COLO668 (cell line): ENCODE data around the gene NLRC5.
A peak's percentile ranks its signal among the peaks of the same experiment; 100 is the strongest.
"Not testable (repeated sequence)": the region's sequence is repeated elsewhere in the genome, so short reads cannot be mapped to it uniquely, and the experiment has no call there.

ENCODE experiments used
- DNase-seq: peaks from one replicate; lab custom pipeline; 2025; ENCODE audit not compliant: unreplicated experiment; lab: John Stamatoyannopoulos, UW

Gene NLRC5

DNA sequence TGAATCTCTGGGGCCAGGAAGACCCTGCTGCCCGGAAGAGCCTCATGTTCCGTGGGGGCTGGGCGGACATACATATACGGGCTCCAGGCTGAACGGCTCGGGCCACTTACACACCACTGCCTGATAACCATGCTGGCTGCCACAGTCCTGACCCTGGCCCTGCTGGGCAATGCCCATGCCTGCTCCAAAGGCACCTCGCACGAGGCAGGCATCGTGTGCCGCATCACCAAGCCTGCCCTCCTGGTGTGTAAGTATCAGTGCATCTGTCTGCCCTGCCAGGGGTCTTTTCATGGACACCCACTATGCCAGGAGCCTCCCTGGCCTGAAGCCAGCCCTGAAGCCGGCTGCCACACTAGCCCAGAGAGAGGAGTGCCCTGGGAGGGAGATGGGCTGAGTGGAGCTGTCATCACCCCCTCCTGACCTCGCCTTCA is 27.5 kb upstream of the NLRC5 start, which contains the start of gene CETP:
Gene CETP (plus strand): TSS at position 100 of the 431 bp plus-strand sequence. CDS start 30 bp downstream, at position 130.
- DNase-seq = no peak

DNA sequence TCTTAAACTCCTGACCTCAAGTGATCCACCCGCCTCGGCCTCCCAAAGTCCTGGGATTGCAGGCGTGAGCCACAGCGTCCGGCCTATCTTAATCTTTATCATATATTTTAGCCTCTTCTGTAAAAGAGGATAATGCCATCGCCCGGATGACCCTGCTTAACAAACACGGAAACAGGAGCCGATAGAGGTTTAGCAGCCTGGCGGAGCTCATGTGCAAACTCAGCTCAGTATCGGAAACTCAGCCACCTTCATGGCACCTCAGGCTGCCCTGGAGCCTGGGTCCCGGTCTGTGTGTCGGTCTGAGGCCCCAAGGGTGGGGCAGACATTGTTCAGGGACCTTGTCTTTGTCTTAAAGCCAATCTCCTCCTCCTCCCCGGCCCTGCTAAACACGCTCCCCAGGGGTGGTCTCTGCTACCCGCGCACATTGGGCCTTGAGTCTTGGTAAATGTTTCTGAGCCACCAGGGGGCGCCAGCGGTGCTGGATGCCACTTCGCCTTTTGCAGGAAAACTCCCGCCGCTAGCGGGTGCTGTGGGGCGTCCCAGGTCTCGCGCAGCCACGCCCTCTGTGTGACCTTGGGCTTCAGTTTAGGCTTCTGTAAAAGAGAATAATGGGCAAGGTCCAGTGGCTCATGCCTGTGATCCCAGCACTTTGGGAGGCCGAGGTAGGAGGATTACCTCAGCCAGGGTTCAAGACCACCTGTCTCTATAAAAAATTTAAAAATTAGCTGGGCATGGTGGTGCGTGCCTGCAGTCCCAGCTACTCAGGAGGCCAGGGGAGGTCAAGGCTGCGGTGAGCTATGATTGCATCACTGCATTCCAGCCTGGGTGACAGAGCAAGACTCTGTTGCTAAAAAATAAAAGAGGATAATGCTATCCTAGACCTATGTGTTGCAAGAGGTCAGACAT is 24.9 kb upstream of the NLRC5 start:
- DNase-seq = peak; percentile 90

DNA sequence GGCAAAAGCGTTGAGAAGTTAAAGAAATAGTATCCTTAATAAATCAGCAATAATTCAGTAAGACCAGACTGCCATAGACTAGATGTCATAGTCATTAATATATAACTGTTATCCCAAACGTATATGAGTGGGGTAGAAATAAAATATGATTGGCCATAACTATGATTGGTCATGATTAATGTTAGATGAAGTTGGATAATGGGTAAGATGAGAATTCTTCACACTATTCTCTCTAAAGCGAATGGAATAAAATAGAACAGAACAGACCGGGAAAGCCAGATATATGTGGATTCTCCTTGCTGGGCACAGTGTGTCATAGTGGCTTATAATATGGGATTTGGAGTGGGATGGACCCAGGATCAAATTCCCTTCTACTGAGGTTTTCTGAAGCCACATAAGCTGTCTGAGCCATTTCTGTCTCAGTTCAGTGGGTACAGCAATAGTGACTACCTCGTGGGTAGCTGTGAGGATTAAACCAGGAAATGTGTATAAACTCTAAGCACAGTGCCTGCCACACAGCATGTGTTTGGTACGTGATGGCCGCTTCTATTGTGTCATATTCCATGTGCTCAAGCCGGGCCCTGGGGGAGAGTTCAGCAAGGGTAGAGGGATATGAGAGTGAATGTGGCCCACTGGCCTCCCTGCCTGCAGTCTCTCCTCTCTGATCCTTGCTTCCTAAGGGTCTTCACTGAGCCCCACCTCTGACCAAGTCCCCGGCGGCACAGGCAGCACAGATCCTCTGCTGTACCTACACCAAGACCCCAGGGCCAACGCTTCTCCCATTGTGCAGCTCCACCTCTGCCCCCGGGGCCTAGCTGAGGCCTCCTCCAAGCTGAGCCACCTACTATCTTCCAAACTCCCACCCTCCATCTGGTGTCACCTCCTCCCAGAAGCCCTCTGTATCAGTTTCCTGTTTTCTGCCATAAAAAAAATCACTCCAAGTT is 23.9 kb upstream of the NLRC5 start:
- no peak for DNase-seq

DNA sequence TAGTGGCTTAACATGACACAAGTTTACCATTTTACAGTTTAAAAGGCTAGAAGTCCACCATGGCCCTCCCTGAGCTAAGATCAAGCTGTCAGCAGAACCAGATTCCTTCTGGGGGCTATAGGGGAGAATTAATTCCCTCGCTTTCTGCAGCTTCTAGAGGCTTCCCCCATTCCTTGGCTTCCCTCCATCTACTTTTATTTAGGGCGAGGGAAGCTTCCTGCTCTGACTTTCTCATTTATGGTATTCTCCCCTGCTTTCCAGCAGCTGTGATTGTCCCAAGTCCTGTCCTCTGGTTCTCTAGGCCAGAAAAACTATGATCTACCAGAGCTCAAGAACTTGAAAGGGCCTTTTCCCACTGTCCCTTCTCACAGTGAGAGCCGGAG is 23.3 kb upstream of the NLRC5 start:
- no peak for DNase-seq

DNA sequence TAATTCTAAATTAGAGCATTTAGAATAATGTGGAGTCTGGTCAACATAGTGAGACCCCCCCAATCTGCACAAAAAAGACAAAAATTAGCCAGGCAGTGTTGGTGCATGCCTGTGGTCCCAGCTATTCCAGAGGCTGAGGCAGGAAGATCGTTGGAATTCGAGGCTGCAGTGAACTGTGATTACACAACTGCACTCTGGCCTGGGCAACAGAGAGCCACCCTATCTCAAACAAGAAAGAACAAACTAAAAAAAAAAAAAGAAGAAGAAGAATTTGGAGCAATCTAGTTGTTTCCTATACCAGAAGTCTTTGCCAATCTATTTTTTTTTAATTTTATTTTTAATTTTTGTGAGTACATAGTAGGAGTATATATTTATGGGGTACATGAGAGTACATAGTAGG is 21.6 kb upstream of the NLRC5 start:
- DNase-seq = no peak

DNA sequence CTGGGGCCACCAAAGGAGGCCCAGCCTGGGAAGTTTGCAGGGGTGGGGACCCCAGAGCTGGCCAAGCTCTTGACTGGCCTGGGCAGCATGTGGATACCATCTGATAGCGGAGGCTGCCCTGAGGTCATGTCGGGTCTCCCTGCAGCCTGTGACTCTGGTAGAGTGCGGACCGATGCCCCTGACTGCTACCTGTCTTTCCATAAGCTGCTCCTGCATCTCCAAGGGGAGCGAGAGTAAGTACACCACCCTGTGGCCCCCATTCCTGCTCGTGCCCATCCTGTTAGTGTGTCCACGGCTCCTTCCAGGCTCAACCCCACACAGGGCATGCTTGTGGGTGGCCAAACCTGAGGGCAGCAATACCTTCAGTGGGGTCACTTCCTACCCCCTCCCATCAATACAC is 19.6 kb upstream of the NLRC5 start:
- DNase-seq = no peak

DNA sequence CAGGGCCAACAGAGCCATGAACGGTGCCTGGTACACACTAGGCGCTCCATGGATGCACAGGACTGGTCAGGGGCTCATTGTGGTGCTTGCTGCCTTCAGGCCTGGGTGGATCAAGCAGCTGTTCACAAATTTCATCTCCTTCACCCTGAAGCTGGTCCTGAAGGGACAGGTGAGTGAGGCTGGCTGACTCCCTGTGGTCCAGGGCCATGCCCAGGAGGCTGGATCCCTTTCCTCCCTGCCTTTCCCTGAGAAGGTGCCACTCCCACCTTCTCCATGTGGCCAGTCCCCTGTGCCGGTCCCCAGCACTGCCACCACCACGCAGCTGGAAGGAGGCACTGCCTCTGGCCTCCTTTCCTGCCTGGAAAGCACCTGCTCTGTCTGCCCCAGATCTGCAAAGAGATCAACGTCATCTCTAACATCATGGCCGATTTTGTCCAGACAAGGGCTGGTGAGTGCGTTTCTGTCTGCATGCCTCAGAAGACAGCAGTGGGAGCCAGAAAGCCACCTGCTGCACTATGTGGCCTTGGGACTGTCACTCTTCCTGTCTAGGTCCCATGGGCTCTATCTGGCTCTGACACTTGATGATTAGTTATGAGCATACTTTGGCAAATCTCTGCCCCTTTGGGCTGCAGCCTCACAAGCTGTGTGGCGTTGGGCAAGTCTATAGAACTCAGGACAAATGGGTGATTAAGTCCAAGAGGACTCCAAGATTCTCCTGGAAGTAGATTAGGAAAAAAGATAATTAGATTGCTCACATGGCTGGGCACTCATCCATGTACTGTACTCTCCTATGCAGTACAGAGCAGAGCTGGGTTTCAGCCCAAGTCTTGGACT is 18.2 kb upstream of the NLRC5 start:
- DNase-seq = no peak

DNA sequence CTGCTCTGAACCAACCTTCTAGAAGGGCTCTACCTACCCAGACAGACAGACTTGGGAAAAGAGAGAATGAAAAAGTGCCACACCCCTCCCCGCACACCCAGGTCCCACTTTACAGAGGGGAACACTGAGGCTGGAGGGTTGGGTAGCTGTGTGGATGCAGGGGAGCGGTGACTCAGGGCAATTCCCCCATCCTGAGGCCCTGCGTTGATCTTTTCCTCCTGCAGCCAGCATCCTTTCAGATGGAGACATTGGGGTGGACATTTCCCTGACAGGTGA is 17.7 kb upstream of the NLRC5 start:
- DNase-seq = no peak

DNA sequence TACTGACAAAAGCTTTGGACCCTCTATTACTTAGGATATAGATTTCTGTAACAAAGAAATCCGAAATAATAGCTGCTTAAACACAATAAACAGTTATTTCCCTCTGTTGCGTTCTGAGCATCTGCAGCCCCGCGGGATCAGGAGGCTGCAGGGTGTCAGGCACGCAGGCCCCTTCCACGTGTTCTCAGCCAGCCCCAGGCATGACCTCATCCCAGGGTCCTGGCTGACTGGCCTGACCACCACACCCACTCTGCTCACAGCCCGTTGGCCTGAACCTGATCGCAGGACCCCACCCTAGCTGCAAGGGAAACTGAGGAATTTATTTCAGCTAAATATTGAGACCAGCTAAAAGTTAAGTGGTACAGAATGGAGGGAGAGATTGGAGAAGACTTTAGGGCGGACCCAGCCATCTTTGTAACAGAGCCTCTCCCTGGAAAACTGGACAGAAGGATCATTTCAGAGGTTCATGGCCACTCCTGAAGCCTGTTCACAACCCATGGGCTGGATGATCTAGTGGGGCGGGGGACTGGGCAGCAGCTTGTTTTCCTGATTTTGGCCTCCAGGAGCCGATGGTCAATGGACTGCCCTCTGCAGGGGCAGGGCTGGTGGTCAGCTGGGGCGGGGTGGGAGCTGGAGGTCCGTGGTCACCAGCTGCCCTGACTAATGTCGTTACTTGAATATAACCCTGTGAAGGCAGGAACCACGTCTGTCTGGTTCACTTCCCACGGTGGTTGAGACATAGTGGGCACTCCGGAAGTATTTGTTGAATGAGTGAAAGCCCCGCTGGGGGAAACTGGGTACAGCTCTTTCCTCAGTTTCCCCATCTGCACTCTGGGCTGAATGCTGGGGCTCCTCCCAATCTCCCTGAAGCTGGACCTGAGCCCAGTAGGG is 16.7 kb upstream of the NLRC5 start:
- DNase-seq = no peak

DNA sequence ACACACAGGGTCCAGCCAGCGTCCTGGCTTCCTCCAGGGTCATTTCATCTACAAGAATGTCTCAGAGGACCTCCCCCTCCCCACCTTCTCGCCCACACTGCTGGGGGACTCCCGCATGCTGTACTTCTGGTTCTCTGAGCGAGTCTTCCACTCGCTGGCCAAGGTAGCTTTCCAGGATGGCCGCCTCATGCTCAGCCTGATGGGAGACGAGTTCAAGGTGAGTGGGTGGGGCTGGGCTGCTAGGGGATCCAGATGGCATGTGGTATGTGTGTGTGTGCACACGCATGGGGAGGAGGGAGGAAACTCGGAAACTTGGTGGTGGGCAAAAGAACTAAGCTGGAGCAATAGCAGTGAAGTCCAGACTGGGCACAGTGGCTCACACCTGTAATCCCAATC is 16.1 kb upstream of the NLRC5 start:
- DNase-seq = no peak

DNA sequence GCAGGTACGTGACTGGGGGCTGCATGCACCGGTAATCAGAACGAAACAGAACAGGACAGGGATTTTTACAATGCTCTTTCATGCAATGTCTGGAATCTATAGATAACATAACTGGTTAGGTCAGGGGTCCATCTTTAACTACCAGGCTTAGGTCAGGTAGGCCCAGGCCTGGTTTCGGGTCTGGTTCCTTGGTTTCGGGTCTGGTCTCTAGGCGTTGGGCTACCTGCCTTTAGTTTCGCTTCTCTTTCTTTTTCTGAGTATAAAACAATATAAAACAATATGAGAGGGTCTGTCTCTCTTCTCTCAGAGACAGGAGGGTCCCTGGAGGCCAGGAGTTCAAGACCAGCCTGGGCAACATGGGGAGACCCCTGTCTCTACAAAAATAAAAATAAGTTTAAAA is 15.5 kb upstream of the NLRC5 start:
- not testable (repeated sequence) for DNase-seq

DNA sequence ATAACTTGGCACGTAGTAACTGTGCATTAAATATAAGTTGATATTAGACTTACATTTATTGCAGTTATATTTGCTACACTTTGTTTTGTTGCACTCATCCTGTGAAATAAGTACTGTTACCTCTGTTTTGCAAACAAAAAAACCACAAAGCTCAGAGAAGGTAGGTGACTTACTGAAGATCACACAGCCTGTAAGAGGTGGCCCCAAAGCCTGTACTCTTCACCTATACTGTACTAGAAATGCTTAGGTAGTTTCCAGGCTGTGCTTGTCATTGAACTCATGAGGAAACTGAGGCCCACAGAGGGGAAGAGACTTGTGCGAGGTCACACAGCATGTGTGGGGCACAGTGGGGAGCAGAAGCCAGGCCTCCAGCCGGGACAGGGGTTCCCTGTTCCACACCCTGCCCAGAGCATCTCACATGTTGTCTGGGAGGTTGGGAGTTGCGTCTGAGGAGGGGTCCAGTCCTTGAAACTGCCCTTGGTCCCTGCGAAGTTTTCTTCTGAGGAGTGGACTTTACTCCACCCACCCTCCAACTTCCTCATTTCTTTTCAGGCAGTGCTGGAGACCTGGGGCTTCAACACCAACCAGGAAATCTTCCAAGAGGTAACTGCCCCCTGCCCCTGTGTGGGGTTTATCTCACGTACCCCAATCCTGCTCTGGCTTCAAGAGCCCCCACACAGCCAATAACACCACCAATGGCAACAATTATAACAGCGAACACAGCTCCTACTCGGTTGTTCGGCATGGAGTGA is 14.6 kb upstream of the NLRC5 start:
- no peak for DNase-seq

DNA sequence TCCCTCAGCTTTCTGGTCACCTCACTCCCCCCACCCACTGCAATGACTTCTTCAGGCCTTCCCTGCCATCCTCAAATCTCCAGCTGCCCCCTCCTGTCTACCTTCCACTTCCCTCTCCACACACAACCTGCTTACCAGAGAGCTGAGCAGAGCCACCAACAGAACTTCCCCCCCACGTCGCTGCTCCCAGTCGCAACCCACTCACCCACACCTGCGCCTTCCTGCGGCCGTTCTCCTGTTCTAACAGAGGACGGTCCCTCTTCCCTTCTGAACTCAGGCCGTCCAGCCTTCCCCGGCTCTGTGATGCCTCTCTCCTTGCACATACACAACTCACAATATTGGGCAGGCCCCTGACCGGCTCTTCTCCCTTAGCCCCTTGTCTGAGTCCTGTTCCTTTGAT is 13.6 kb upstream of the NLRC5 start:
- DNase-seq = no peak

DNA sequence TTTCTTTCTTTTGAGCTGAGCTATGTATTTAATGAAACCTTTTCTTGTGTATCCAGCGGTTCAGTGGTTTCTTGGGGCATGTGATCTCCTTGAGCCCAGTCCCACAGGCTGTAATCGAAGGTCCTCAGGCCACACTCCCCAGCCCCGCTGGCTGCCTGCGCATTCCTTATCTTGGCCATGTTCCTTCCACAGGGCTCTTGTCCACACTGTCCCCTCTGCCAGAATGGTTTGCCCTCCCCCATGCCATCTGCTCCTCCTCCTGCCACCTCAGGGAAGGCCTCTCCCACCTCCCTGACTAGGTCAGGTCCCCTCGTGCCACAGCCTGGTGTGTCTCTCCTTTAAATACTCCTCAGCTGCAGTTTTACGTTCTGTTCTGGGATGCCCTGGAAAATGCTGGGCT is 12.1 kb upstream of the NLRC5 start:
- no peak for DNase-seq

DNA sequence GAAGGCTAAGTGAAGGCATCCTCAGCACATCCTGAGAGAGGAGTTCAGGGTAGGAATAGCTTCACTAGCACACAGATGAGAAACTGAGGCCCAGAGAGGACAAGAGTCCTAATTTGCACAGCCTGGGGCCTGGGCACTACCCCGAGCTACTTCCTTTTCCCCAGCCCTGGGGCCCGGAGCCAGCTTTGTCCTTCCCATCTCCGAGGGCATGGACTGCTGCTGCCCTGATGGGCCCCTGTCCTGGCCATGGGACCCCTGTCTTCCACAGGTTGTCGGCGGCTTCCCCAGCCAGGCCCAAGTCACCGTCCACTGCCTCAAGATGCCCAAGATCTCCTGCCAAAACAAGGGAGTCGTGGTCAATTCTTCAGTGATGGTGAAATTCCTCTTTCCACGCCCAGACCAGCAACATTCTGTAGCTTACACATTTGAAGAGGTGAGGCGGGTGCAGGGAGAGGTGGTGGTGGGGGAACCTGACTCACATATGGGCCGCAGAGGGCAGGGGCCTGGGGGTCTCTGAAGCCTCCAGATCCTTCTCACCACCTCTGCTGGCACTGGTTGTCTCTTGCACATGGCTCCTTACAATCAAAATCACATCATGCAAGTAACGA is 11.4 kb upstream of the NLRC5 start:
- DNase-seq = no peak

DNA sequence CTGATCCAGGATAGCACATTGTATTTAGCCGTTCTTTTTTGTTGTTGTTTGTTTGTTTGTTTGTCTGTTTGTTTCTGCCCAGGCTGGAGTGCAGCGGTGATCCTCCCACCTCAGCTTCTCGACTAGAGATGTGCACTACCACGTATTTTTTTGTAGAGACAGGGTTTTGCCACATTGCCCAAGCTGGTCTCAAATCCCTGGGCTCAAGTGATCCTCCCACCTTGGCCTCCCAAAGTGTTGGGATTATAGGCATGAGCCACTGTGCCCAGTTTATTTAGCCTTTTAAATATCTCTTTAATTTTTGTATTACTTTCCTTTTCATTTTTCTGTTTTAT is 9.2 kb upstream of the NLRC5 start:
- DNase-seq = no peak

DNA sequence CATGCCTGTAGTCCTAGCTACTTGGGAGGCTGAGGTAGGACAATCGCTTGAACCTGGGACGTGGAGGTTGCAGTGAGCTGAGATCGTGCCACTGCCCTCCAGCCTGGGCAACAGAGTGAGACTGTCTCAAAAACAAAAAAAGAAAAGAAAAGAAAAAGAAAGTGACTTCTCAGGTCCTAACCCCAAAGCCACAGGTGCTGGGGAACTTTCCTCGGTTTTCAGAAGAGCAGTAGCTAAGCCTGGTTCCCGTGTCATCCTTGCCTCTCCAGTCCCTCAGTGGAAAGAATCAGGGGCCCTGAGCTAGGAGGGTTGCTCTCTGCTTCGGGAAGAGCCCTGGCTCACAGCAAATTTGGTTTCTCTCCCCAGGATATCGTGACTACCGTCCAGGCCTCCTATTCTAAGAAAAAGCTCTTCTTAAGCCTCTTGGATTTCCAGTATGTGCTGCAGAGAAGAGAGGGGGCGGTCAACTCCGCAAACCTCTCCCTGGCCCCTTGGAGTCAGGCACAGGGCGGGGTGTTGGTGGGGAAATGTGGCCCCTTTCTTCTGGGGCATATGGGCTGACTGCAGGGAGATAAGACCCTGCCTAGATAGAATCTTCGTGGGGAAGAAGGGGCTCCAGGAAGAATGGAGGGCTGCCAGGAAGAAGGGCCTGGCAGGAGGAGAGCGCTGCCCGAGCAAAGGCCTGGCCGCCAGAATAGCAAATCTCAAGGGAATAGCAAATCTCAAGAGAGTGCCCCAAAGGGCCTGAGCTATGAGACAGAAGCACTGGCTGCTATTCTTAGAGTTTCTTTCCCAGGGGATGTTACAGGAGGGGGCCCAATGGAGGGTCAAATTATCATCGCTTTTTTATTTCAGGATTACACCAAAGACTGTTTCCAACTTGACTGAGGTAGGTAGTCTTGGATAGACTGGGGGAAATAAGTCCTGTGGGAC is 8.3 kb upstream of the NLRC5 start:
- no peak for DNase-seq

DNA sequence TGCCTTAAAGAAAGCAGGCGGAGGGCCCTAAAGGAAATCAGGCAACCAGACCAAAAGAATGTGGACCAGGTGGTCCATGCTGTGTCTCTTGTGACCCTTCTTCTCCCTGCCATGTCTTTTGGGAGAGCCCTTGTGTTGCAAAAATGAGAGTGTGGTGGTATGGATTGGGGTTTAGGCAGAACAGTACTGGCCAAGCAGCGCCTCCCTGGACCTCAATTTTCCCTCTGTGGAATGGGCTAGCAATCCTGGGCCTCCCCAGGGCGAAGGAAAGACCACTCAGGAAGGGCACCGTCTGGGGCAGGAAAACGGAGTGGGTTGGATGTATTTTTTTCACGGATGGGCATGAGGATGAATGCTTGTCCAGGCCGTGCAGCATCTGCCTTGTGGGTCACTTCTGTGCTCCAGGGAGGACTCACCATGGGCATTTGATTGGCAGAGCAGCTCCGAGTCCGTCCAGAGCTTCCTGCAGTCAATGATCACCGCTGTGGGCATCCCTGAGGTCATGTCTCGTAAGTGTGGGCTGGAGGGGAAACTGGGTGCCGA is 7.6 kb upstream of the NLRC5 start:
- DNase-seq = no peak
